ENCODE results near the gene CD82. TPM values are rescaled to one million over a fixed set of nuclear protein-coding genes. Genes with fewer than 3 reads are reported as not detected.

Gene CD82
- total RNA-seq, 1 donor from 2014 or later, result 770 TPM

GRCh38 chr11:44617671-44618461, 52.4 kb downstream of the CD82 start:
- no peak overlapping the region for H3K27ac Mint-ChIP-seq
- H3K9me3 Mint-ChIP-seq, result no peaks in the 10 kb centered on the region
- no peak for DNase-seq
- POLR2A ChIA-PET, result interaction anchor here (0.6 to 2.0 kb wide), 10 partner anchors 47 to 311 kb away, joined by 3 to 21 read pairs (median 7); partner anchors contain the start of gene CD82
- intact Hi-C loops (cut with micrococcal nuclease), result loop anchor here (1.0 to 2.0 kb wide), 4 partner anchors 61 to 331 kb away; no protein-coding TSS in a partner anchor
- no peaks in the 10 kb centered on the region for H3K27me3 Mint-ChIP-seq
- no peak overlapping the region for H3K4me3 Mint-ChIP-seq
- H3K36me3 Mint-ChIP-seq (ENCODE audit: low read depth), result peaks cover 95% of the 10 kb centered on the region
- H3K4me1 Mint-ChIP-seq, result peaks cover 71% of the 10 kb centered on the region
- CTCF ChIA-PET, result interaction anchor here (0.7 to 16.7 kb wide), 21 partner anchors 9 to 331 kb away, joined by 3 to 398 read pairs (median 5); partner anchors contain the start of gene CD82
- ATAC-seq (ENCODE audit: low read depth), result no peak
- TF ChIP-seq CTCF (IDR thresholded peaks at IDR 0.05), result no peak

- Mint-ChIP-seq H3K27me3 (no peaks in the 10 kb centered on the region), H3K4me1 (peaks cover 71% of the 10 kb centered on the region), H3K4me3 (no peak overlapping the region), H3K9me3 (no peaks in the 10 kb centered on the region), H3K27ac (no peak overlapping the region), H3K36me3 (ENCODE audit: low read depth) (peaks cover 92% of the 10 kb centered on the region)
- intact Hi-C loops (cut with micrococcal nuclease), result no loop called here
- DNase-seq (no peak), ATAC-seq (ENCODE audit: low read depth) (no peak)
- CTCF ChIA-PET, result interaction anchor here (1.2 to 16.7 kb wide), 4 partner anchors 21 to 94 kb away, joined by 5 to 398 read pairs (median 24); partner anchors contain the start of gene CD82
- POLR2A ChIA-PET, result interaction anchor here (0.6 kb wide), 1 partner anchor 59 kb away, joined by 3 read pairs; no protein-coding TSS in a partner anchor
- TF ChIP-seq CTCF (IDR thresholded peaks at IDR 0.05), result no peak
These were observed 53.3 kb downstream of the CD82 start for GRCh38 chr11:44618561-44619425.

DNA sequence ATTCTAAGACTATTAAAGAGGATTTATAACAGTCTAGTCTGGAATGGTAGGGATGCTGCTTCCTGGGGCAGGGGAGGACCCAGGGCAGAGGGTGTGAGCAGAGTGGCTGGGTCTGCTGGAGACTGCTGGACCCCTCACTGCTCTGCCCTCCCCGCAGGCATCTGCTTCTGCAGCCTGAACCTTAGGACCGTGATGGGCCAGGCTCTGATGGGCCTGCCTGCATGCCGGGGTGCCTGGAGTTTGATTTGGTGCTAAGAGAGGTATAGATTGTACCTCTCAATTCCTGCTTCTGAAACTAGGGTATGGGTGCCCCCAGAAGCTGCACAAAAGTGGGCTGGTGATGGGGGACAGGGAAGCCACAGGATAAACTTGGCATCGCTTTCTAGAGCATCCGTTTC, 54.9 kb downstream of the CD82 start:
- TF ChIP-seq CTCF (IDR thresholded peaks at IDR 0.05), result no peak
- intact Hi-C loops (cut with micrococcal nuclease), result loop anchor here (5.0 to 10.0 kb wide), 2 partner anchors 482 to 506 kb away; no protein-coding TSS in a partner anchor
- Mint-ChIP-seq H3K4me3 (no peak overlapping the region), H3K27me3 (no peaks in the 10 kb centered on the region), H3K9me3 (no peaks in the 10 kb centered on the region), H3K4me1 (peaks cover 68% of the 10 kb centered on the region), H3K36me3 (ENCODE audit: low read depth) (peaks cover 77% of the 10 kb centered on the region), H3K27ac (peak overlapping the region; percentile 70)
- POLR2A ChIA-PET, result interaction anchor here (1.1 to 3.2 kb wide), 2 partner anchors 9 to 64 kb away, joined by 3 to 24 read pairs; no protein-coding TSS in a partner anchor
- DNase-seq, result no peak
- CTCF ChIA-PET, result interaction anchor here (0.7 to 16.7 kb wide), 6 partner anchors 8 to 156 kb away, joined by 3 to 398 read pairs (median 4); partner anchors contain the start of gene CD82
- ATAC-seq (ENCODE audit: low read depth), result no peak

- ChIA-PET POLR2A (interaction anchor here (1.1 to 3.2 kb wide), 5 partner anchors 10 to 66 kb away, joined by 3 to 24 read pairs (median 8); no protein-coding TSS in a partner anchor), CTCF (interaction anchor here (0.7 to 16.7 kb wide), 11 partner anchors 9 to 290 kb away, joined by 3 to 398 read pairs (median 5); partner anchors contain the start of gene CD82)
These were observed 55.7 kb downstream of the CD82 start for GRCh38 chr11:44621140-44621681.

More at GRCh38 chr11:44621140-44621681, 55.7 kb downstream of the CD82 start:
- H3K36me3 Mint-ChIP-seq (ENCODE audit: low read depth), result peaks cover 68% of the 10 kb centered on the region
- intact Hi-C loops (cut with micrococcal nuclease), result loop anchor here (1.0 to 10.0 kb wide), 6 partner anchors 64 to 506 kb away; no protein-coding TSS in a partner anchor
- TF ChIP-seq CTCF (IDR thresholded peaks at IDR 0.05), result peak; percentile 20
- peak; percentile 71 for DNase-seq
- peaks cover 67% of the 10 kb centered on the region for H3K4me1 Mint-ChIP-seq
- H3K27ac Mint-ChIP-seq, result no peak overlapping the region
- H3K27me3 Mint-ChIP-seq, result no peaks in the 10 kb centered on the region
- peak overlapping the region; percentile 15 for H3K4me3 Mint-ChIP-seq
- ATAC-seq (ENCODE audit: low read depth), result peak; percentile 49
- no peaks in the 10 kb centered on the region for H3K9me3 Mint-ChIP-seq

Measured in activated B cell treated with CpG ODN at 0.5 μM for 24 hours (primary cell).